ENCODE measurements around the gene GALNT5.

- TF ChIP-seq CTCF (IDR thresholded peaks at IDR 0.05), result no peak
- TF ChIP-seq EP300 (IDR thresholded peaks at IDR 0.05), result no peak
Observed at GRCh38 chr2:157283468-157283867, 26.0 kb downstream of the GALNT5 start.

All from sigmoid colon (tissue), 4 donors.